ENCODE measurements around the gene MROH2A. TPM values are rescaled to one million over a fixed set of nuclear protein-coding genes. Genes with fewer than 3 reads are reported as not detected.

Gene MROH2A
- polyA plus RNA-seq, 3 donors, result not detected

DNA sequence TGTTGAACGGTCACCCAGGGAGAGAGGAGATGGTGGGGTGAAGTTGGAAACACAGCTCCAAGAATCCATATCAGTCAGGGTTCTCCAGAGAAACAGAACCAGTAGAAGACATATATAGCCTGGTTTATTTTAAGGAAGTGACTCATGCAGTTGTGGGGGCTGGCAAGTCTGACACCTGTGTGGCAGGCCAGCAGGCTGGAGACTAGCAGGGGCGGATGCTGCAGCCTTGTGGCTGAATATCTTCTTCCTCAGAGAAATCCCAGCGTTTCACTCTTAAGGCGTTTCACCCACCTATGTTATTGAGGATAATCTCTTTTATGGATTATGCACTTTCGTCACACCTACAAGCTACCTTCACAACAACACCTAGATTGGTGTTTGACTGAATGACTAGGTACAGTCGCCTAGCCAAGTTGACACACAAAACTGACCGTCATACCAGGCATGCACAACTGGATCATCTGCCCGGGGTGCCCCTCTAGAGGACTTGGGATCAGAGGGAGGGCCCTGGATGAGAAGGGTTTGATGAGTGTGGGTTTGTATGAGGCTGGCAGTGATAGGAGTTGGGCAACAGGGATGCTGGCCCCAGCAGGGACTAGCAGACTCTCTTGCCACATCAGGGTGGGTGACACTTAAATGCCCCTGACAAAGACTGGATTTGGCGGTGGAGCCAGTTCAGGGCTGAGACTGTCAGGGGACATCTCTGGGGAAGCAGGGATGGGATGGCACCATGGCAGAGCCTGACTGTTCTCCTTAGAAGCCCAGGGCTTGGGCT, 23.4 kb downstream of the MROH2A start:
- no peaks in the 10 kb centered on the region for H4K20me1 ChIP-seq (ENCODE audit: insufficient read depth, low read length)
- 100% methylated on average over 3 of the region's 9 CpGs for WGBS (ENCODE audit: insufficient coverage)
- H3K36me3 Mint-ChIP-seq, result no peaks in the 10 kb centered on the region
- no peak overlapping the region for H3K4me3 Mint-ChIP-seq
- H3K4me3 ChIP-seq (replicated peaks in 1 of 3; ENCODE audit: low read depth in 2 of 3, low read length in 3 of 3), result no peak overlapping the region
- H3K27ac Mint-ChIP-seq, result peak overlapping the region in 1 of 7 donors; percentile 72
- no peaks in the 10 kb centered on the region for H3K79me2 ChIP-seq (ENCODE audit: insufficient read depth, low read length)
- no peaks in the 10 kb centered on the region for H3K36me3 ChIP-seq (replicated peaks in 1 of 2; ENCODE audit: control insufficient read depth in 1 of 2, insufficient read depth in 2 of 2, low read length in 2 of 2)
- H3K4me1 ChIP-seq (ENCODE audit: control insufficient read depth in 1 of 2, insufficient read depth in 2 of 2, low read length in 2 of 2), result no peaks in the 10 kb centered on the region
- no peaks in the 10 kb centered on the region for H3K4me1 Mint-ChIP-seq
- H2AFZ ChIP-seq (ENCODE audit: insufficient read depth, low read depth, low read length, poor library complexity, severe bottlenecking), result no peak overlapping the region
- intact Hi-C loops (cut with micrococcal nuclease), result no loop called here
- H3K27me3 ChIP-seq (ENCODE audit: control insufficient read depth in 2 of 2, insufficient read depth in 2 of 2, low read length in 2 of 2), result no peaks in the 10 kb centered on the region
- no peak overlapping the region for H3K9ac ChIP-seq (ENCODE audit: insufficient read depth, low read length, poor library complexity, severe bottlenecking)
- peaks cover 3 to 10% (median 8%) of the 10 kb centered on the region in 3 donors for H3K27me3 Mint-ChIP-seq (ENCODE audit: low read depth in 3 of 3)
- H3K4me2 ChIP-seq (replicated peaks; ENCODE audit: extremely low read depth, low read length, poor library complexity, severe bottlenecking), result no peak overlapping the region
- H3K27ac ChIP-seq (ENCODE audit: low read depth in 1 of 2, low read length in 2 of 2), result no peak overlapping the region
- no peak for DNase-seq
- no peak for TF ChIP-seq CTCF (IDR thresholded peaks at IDR 0.05)
- H3K9me3 ChIP-seq (replicated peaks in 1 of 2; ENCODE audit: control insufficient read depth in 1 of 2, insufficient read depth in 1 of 2, low read length in 2 of 2), result no peaks in the 10 kb centered on the region
- peaks cover 0 to 3% (median 0%) of the 10 kb centered on the region in 7 donors for H3K9me3 Mint-ChIP-seq

GRCh38 chr2:233802132-233802815, 24.1 kb downstream of the MROH2A start:
- intact Hi-C loops (cut with micrococcal nuclease), result no loop called here
- H3K79me2 ChIP-seq (ENCODE audit: insufficient read depth, low read length), result no peaks in the 10 kb centered on the region
- H3K27ac ChIP-seq (ENCODE audit: low read depth in 1 of 2, low read length in 2 of 2), result no peak overlapping the region
- no peak overlapping the region for H3K4me2 ChIP-seq (replicated peaks; ENCODE audit: extremely low read depth, low read length, poor library complexity, severe bottlenecking)
- H2AFZ ChIP-seq (ENCODE audit: insufficient read depth, low read depth, low read length, poor library complexity, severe bottlenecking), result no peak overlapping the region
- Mint-ChIP-seq H3K36me3 (no peaks in the 10 kb centered on the region), H3K27me3 (ENCODE audit: low read depth in 3 of 3) (peaks cover 3 to 10% (median 8%) of the 10 kb centered on the region in 3 donors), H3K9me3 (peaks cover 0 to 3% (median 0%) of the 10 kb centered on the region in 7 donors), H3K4me1 (no peaks in the 10 kb centered on the region), H3K4me3 (no peak overlapping the region), H3K27ac (peak overlapping the region in 1 of 7 donors; percentile 67)
- no peak for DNase-seq
- no CpG with 5 or more reads among the region's 3 CpGs for WGBS (ENCODE audit: insufficient coverage)
- no peaks in the 10 kb centered on the region for H3K4me1 ChIP-seq (ENCODE audit: control insufficient read depth in 1 of 2, insufficient read depth in 2 of 2, low read length in 2 of 2)
- TF ChIP-seq CTCF (IDR thresholded peaks at IDR 0.05), result no peak
- no peak overlapping the region for H3K9ac ChIP-seq (ENCODE audit: insufficient read depth, low read length, poor library complexity, severe bottlenecking)
- no peaks in the 10 kb centered on the region for H3K27me3 ChIP-seq (ENCODE audit: control insufficient read depth in 2 of 2, insufficient read depth in 2 of 2, low read length in 2 of 2)
- H3K36me3 ChIP-seq (replicated peaks in 1 of 2; ENCODE audit: control insufficient read depth in 1 of 2, insufficient read depth in 2 of 2, low read length in 2 of 2), result no peaks in the 10 kb centered on the region
- H4K20me1 ChIP-seq (ENCODE audit: insufficient read depth, low read length), result no peaks in the 10 kb centered on the region
- no peak overlapping the region for H3K4me3 ChIP-seq (replicated peaks in 1 of 3; ENCODE audit: low read depth in 2 of 3, low read length in 3 of 3)
- no peaks in the 10 kb centered on the region for H3K9me3 ChIP-seq (replicated peaks in 1 of 2; ENCODE audit: control insufficient read depth in 1 of 2, insufficient read depth in 1 of 2, low read length in 2 of 2)
